ENCODE results near the gene PAMR1. TPM values are rescaled to one million over a fixed set of nuclear protein-coding genes. Genes with fewer than 3 reads are reported as not detected.
A peak's percentile ranks its signal among the peaks of the same experiment; 100 is the strongest.

PAMR1 gene
- total and polyA plus RNA-seq, 2 donors from 2014 or later = 2.2 to 2.4 TPM

DNA sequence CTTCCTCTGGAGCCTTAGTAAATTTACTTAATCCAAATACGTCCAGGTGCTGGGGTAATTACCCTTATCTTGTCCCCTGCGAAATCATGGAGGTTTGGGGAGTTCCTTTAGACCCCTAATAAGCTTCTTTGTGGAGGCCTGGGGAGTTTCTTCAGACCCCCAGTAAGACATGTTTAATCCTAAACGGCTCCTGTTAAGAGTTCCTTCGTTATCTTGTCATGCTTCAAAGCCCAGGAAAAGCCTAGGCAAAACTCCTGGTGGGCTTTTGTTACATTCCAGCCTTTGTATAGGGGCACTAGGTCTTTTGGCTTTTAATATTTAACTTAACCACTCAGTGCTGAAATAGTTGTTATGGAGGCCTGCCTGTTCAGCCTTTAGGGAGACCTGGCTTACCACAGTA is 18.1 kb upstream of the PAMR1 start:
- Histone ChIP-seq H3K4me3 (ENCODE audit: low read length in 3 of 3) (no peak overlapping the region), H3K36me3 (ENCODE audit: control insufficient read depth in 2 of 3, insufficient read depth in 3 of 3, low read length in 3 of 3) (no peaks in the 10 kb centered on the region), H3K9me3 (ENCODE audit: control insufficient read depth in 2 of 3, insufficient read depth in 1 of 3, low read length in 3 of 3) (no peaks in the 10 kb centered on the region), H3K27ac (ENCODE audit: low read depth in 2 of 2, low read length in 2 of 2) (no peak overlapping the region), H3K9ac (ENCODE audit: low read length in 3 of 3) (no peak overlapping the region), H3K4me1 (ENCODE audit: control insufficient read depth in 2 of 3, insufficient read depth in 2 of 3, low read depth in 1 of 3, low read length in 3 of 3) (no peaks in the 10 kb centered on the region), H3K27me3 (ENCODE audit: control insufficient read depth, insufficient read depth, low read length) (no peaks in the 10 kb centered on the region)
- TF ChIP-seq, protein P1, sequence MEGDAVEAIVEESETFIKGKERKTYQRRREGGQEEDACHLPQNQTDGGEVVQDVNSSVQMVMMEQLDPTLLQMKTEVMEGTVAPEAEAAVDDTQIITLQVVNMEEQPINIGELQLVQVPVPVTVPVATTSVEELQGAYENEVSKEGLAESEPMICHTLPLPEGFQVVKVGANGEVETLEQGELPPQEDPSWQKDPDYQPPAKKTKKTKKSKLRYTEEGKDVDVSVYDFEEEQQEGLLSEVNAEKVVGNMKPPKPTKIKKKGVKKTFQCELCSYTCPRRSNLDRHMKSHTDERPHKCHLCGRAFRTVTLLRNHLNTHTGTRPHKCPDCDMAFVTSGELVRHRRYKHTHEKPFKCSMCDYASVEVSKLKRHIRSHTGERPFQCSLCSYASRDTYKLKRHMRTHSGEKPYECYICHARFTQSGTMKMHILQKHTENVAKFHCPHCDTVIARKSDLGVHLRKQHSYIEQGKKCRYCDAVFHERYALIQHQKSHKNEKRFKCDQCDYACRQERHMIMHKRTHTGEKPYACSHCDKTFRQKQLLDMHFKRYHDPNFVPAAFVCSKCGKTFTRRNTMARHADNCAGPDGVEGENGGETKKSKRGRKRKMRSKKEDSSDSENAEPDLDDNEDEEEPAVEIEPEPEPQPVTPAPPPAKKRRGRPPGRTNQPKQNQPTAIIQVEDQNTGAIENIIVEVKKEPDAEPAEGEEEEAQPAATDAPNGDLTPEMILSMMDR (IDR thresholded peaks at IDR 0.05; ENCODE audit: borderline replicate concordance, extremely low read depth, insufficient read depth) = no peak
- FAIRE-seq (no peak), DNase-seq (peak in 1 of 5 donors; percentile 22)
- intact Hi-C loops (cut with DNase I) = no loop called here

DNA sequence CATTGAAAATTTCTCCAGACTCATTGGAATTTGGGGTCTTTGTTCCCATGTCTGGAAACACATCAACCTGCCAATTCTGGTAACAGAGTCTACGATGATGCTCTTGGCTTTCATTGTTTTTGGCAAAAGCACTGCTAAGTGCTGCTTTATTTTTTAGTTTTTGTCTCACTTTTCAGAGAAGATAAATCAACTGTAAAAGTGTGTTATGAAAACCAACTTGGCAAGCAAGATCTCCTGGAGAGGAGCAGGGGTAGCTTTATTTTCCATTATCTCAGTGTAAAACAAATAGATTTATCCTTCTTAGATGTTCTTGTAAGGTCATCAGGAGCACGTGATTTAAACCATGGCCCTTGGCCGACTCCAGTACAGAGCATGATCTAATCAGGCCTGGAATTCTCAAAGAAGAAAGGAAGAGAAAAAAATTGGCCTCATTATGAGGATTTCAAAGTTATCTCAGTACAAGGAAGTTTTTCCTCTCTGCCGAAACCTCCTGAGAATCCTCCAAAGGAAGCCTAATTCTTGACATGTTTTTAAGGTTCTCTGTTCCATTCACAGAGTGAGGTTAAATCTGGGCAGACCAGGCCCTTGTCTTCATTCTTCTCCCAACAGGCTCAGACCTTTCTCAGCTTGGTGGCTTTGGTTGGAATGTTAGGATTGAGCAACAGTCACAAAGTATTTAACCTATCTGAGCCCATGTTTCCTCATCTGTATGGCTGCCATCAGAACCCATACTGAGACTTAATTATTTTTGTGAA is 16.4 kb upstream of the PAMR1 start:
- H3K4me3 ChIP-seq (ENCODE audit: low read length in 3 of 3) = no peak overlapping the region
- H3K27me3 ChIP-seq (ENCODE audit: control insufficient read depth, insufficient read depth, low read length) = no peaks in the 10 kb centered on the region
- DNase-seq (peak in 3 of 5 donors; percentile 22 to 75 (median 73)), FAIRE-seq (no peak)
- H3K9me3 ChIP-seq (ENCODE audit: control insufficient read depth in 2 of 3, insufficient read depth in 1 of 3, low read length in 3 of 3) = no peaks in the 10 kb centered on the region
- H3K9ac ChIP-seq (ENCODE audit: low read length in 3 of 3) = no peak overlapping the region
- H3K36me3 ChIP-seq (ENCODE audit: control insufficient read depth in 2 of 3, insufficient read depth in 3 of 3, low read length in 3 of 3) = no peaks in the 10 kb centered on the region
- TF ChIP-seq, protein P1 (IDR thresholded peaks at IDR 0.05; ENCODE audit: borderline replicate concordance, extremely low read depth, insufficient read depth) = no peak
- peak overlapping the region in 1 of 2 donors; percentile 55 for H3K27ac ChIP-seq (ENCODE audit: low read depth in 2 of 2, low read length in 2 of 2)
- intact Hi-C loops (cut with DNase I) = no loop called here
- H3K4me1 ChIP-seq (ENCODE audit: control insufficient read depth in 2 of 3, insufficient read depth in 2 of 3, low read depth in 1 of 3, low read length in 3 of 3) = no peaks in the 10 kb centered on the region

DNA sequence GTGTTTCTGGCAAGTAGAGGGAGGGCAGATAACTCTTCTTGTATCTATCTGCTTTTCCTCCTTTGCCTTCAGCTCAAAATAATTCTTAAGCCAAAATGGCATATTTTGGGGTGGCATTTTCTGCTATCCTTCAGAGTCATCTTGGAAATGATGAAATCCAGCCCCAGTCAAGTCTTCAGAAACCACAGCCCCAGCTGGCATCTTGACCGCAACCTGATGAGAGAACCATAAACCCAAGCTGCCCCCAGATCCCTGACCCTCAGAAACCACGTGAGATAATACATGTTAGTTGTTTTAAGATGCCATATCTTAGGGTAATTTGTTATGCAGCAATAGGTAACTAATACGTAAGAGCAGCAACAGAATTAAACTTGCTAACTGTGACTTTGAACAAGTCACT is 15.1 kb upstream of the PAMR1 start:
- TF ChIP-seq, protein P1 (IDR thresholded peaks at IDR 0.05; ENCODE audit: borderline replicate concordance, extremely low read depth, insufficient read depth) = no peak
- Histone ChIP-seq H3K27ac (ENCODE audit: low read depth in 2 of 2, low read length in 2 of 2) (no peak overlapping the region), H3K27me3 (ENCODE audit: control insufficient read depth, insufficient read depth, low read length) (no peaks in the 10 kb centered on the region), H3K9ac (ENCODE audit: low read length in 3 of 3) (no peak overlapping the region), H3K36me3 (ENCODE audit: control insufficient read depth in 2 of 3, insufficient read depth in 3 of 3, low read length in 3 of 3) (no peaks in the 10 kb centered on the region), H3K4me1 (ENCODE audit: control insufficient read depth in 2 of 3, insufficient read depth in 2 of 3, low read depth in 1 of 3, low read length in 3 of 3) (no peaks in the 10 kb centered on the region), H3K9me3 (ENCODE audit: control insufficient read depth in 2 of 3, insufficient read depth in 1 of 3, low read length in 3 of 3) (no peaks in the 10 kb centered on the region), H3K4me3 (ENCODE audit: low read length in 3 of 3) (no peak overlapping the region)
- DNase-seq (no peak), FAIRE-seq (no peak)
- intact Hi-C loops (cut with DNase I) = no loop called here
